ENCODE data around the gene DEPDC5.

DEPDC5 gene

DNA sequence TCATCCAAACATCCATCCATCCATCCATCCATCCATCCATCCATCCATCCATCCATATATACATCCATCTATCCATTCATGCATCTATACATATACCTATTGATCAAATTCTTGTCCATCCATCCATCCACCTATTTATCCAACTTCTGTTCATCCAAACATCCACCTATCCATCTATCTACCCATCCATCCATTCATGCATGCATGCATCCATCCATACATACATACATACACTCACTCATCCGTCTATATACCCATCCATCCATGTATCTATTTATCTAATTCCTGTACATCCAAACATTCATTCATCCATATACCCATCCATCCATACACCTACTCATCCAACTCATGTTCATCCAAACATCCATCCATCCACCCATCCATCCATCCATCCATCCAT lies 171.2 kb downstream of the DEPDC5 start:
- DNase-seq (ENCODE audit: low spot score) = no peak

DNA sequence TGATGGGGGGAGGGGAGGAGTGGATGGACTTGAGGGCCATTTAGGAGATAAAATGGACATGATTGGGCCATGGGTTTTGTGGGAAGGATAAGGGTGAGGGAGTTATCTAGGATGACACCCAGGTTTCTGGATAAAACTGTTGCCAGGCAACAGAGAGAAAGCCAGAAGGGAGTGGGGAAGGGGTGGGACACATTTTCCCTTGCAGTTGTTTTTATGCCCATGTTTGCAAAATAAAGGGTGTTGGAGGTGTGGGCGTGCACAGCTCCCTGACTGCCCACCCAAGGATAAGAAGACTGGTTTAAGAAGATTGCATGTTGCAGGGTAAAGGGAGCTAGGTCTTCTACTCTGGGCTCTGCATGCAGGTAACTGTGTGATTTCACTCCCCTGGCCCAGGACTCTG lies 172.2 kb downstream of the DEPDC5 start:
- DNase-seq (ENCODE audit: low spot score) = no peak

- DNase-seq (ENCODE audit: low spot score) = no peak
Measured at GRCh38 chr22:31926969-31927368, 173.2 kb downstream of the DEPDC5 start.

DNA sequence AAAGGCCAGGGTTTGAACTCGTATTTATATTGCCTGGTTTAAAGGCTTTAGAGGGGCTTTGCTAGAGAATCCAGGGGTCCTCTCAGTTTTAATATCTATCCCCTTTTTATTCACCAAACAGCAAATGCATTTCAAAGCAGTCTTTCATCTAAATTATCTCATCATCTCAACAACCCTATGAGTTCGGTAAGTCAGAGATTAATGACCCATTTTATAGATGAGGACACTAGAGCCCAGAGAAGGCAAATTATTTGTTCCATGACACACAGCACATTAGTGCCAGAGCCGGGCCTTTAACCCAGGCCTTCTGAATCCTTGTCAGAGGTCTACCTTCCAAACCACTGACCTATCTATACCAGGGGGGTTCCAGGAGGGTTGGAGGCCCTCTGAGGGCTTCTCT lies 173.7 kb downstream of the DEPDC5 start:
- DNase-seq (ENCODE audit: low spot score) = no peak

DNA sequence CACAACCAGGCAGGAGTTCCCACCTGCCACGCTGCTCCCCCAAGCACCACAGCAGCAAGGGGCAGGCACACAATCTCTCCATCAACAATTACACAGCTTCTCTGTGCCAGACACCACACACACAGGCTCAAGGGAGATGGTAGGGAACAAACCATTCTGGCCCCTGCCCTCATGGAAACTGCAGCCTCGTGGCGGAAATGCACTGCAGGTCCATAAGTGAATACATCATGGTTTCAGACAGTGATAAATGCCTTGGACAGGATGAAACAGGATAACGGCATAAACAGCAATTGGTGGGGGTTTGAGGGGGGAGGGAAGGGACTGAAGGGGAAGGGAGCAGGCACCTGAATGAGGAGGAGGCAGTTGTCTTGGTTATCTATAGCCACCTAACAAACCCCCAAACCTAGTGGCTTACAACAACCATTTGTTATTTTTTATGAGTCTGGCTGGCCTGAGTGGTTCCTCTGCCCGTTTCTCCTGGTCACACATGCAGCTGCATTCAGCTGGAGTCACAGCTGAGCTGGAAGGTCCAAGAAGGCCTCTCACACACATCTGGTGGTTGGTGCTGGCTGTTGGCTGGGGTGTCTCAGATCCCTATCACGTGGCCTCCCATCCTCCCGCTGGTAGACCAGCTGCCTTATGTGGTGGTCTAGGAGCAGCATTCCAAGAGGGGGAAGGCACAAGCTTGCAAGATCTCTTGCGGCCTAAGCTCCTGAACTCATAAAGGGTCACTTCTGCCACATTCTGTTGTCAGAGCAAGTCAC lies 175.5 kb downstream of the DEPDC5 start:
- DNase-seq (ENCODE audit: low spot score) = no peak

DNA sequence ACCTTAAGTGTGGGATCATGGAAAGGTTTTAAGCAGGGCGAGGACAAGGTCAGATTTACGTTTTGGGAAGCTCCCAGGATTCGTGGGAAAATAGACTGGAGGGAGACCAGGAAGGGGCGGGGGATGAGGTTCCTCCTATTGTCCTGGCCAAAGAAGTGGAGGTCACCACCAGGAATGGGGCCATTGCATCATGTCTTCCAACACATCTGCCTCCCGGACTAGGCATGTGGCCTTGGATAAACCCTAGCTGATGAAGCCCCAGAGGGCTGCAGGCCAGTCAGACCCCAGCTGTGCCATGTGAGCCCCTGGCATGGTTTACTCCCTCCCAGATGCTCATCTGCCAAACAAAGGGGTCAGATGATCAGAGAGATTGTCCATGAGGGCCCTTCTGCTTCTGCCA lies 179.0 kb downstream of the DEPDC5 start:
- DNase-seq (ENCODE audit: low spot score) = no peak

DNA sequence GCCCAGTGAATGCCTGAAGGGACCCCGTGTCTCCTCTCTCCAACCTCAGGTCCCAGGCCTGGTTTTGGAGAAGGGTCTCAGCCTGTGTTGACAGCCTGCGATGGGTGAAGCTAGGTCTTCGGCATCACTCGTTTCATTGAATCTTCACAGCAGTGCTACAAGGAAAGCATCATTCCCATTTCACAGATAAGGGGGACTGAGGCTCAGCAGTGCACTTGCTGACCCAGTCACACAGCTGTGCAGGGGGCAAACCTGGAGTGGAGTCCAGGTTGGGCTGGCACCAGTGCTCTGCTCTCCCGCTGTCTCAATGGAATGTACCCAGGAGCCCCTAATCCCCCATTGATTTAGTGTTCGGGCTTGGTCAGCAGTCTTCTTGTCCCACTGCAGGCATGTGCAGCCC lies 179.6 kb downstream of the DEPDC5 start:
- no peak for DNase-seq (ENCODE audit: low spot score)

GRCh38 chr22:31933816-31934482 lies 180.1 kb downstream of the DEPDC5 start:
- DNase-seq (ENCODE audit: low spot score) = no peak

GRCh38 chr22:31935961-31936635 lies 182.3 kb downstream of the DEPDC5 start:
- no peak for DNase-seq (ENCODE audit: low spot score)

DNA sequence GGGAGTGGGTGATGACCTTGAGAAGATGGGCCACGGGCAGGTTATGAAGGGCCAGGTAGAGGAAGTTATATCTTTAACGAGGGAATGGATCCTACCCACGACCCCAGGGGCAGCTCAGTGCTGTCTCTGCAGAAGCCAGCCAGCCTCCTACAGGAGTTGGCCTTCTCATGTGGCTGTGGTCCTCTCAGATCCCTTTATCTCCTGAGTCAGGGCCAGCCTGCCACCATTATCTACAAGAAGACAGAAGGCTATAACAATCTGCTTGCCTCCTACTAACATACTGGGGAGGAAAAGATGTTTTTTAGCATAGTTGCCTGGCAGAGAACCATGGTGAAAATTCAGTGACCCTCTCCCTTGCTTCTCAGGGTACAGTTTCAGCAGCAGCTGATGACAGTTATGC lies 183.5 kb downstream of the DEPDC5 start:
- DNase-seq (ENCODE audit: low spot score) = no peak

GRCh38 chr22:31938296-31938695 lies 184.5 kb downstream of the DEPDC5 start:
- DNase-seq (ENCODE audit: low spot score) = no peak

DNA sequence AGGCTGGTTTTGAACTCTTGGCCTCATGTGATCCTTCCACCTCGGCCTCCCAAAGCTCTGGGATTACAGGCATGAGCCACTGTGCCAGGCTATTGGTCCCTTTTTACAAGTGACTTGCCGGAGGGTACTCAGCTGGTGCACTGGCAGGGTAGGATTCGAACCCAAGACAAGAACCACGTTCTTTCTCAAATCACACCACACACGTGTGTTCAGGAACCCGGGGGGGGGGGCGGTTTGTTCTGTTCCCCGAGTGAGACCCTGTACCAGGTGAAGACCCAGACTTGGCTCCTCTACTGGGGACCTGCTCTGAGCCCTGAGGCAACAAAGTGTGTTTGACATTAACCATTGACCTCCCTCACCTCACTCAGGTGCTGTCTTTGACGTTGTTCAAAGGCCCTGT lies 186.7 kb downstream of the DEPDC5 start:
- DNase-seq (ENCODE audit: low spot score) = no peak

GRCh38 chr22:31942091-31942490 lies 188.3 kb downstream of the DEPDC5 start:
- no peak for DNase-seq (ENCODE audit: low spot score)

DNA sequence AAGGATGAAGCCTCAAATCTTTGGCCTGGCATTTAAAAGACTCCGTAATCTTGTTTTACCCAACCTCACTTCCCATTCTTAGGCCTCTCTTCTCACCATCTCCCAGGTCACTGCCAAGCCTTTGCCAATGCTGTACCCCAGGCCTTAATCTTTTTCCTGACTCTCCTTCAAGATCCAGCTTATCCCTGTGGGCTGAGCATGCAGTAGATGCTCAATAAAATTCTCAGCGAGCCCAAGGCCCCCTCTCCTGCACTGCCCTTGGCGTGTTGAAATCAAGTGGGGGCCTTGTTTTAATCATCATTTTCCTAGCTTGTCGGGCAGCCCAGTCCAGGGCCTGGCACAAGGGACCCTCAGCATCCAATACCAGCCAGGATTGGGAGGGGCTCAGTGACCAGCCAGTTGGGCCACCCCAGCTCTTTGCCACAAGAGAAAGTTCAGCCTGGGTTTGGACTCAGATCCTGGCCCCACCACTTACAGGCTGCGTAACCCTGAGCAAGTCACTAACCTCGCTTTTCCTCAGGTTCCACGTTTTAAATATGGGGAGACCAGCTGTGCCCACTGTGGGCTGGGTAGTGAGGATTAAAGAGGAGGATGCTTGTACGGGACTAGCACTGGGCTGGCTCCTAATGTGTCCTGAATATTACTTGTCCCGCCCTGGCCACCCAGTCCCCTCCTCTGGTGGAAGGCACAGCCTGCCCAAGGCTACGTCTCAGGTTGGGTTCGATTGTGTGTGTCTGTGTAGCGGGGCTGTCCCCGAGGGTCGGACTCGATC lies 189.6 kb downstream of the DEPDC5 start:
- DNase-seq (ENCODE audit: low spot score) = no peak

- DNase-seq (ENCODE audit: low spot score) = peak; percentile 95
Measured at GRCh38 chr22:31943978-31944699, 190.3 kb downstream of the DEPDC5 start, which contains the start of gene YWHAH. Gene YWHAH (plus strand): TSS chr22:31944535. CDS start chr22:31944734, 199 bp downstream.

DNA sequence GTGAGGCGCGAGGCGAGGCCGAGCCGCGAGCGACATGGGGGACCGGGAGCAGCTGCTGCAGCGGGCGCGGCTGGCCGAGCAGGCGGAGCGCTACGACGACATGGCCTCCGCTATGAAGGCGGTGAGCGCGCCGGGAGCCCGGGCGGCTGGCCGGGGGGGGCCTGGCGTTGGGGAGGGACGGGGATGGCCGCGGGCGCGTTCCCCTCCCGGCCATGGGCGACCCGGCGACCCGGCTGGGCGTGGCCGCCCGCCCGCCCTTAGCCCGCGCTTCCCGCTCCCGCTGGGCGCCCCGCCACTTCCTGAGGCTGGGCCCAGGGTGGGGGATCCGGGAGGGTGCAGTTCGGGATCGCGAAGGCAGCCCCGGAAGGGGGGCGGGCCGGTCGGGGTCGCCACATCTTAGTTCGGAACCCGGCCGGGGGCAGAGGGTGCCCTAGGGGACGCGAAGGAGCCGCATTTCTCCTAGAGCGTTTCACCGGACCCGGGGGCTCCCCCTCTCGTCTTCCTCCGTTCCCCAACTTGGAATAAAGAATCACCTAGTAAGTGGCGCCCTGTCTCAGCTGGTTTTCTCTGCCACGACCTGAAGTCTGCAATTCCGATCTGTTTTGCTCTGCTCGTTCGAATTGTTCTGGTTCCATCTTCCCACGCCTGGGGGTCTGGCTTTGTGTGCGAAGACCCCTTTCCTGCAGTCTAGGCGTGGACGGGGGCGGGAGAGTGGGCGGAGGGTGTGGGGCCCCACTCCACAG lies 191.1 kb downstream of the DEPDC5 start:
- peak; percentile 39 for DNase-seq (ENCODE audit: low spot score)

GRCh38 chr22:31945443-31945855 lies 191.6 kb downstream of the DEPDC5 start:
- no peak for DNase-seq (ENCODE audit: low spot score)

GRCh38 chr22:31945971-31946680 lies 192.3 kb downstream of the DEPDC5 start:
- DNase-seq (ENCODE audit: low spot score) = no peak

- DNase-seq (ENCODE audit: low spot score) = peak; percentile 49
Measured at GRCh38 chr22:31947296-31947695, 193.5 kb downstream of the DEPDC5 start.

- no peak for DNase-seq (ENCODE audit: low spot score)
Measured at GRCh38 chr22:31948002-31948401, 194.2 kb downstream of the DEPDC5 start.

Measured in kidney tubule cell (primary cell).